OCI-LY3 (cell line): ENCODE results near the gene BEAN1.

Experiments
- EZH2phosphoT487 ChIP-seq: fragments of 200-600 bp; shearing (Covaris generic); IDR thresholded peaks from 2 replicates; pipeline ENCODE4 v1.6.1; 2018; ENCODE audit warnings: antibody characterized with exemption, mixed run types, low read depth
- TF ChIP-seq, protein P1 (sequence below): fragments of 200-600, 300-600 bp; sonication (generic); IDR thresholded peaks from 2 replicates; pipeline ENCODE4 v1.5.1; 2014; ENCODE audit warnings: antibody characterized with exemption, low read length, low read depth

GRCh38 chr16:66400503-66401380, 26.4 kb upstream of the BEAN1 start:
- TF ChIP-seq, protein P1, sequence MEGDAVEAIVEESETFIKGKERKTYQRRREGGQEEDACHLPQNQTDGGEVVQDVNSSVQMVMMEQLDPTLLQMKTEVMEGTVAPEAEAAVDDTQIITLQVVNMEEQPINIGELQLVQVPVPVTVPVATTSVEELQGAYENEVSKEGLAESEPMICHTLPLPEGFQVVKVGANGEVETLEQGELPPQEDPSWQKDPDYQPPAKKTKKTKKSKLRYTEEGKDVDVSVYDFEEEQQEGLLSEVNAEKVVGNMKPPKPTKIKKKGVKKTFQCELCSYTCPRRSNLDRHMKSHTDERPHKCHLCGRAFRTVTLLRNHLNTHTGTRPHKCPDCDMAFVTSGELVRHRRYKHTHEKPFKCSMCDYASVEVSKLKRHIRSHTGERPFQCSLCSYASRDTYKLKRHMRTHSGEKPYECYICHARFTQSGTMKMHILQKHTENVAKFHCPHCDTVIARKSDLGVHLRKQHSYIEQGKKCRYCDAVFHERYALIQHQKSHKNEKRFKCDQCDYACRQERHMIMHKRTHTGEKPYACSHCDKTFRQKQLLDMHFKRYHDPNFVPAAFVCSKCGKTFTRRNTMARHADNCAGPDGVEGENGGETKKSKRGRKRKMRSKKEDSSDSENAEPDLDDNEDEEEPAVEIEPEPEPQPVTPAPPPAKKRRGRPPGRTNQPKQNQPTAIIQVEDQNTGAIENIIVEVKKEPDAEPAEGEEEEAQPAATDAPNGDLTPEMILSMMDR: no peak
- no peak for TF ChIP-seq EZH2phosphoT487
